Endothelial cell (in vitro differentiated cells): Measurements from ENCODE around the gene DIS3L2. TPM values are rescaled to one million over a fixed set of nuclear protein-coding genes. Genes with fewer than 3 reads are reported as not detected.
A peak's percentile ranks its signal among the peaks of the same experiment; 100 is the strongest.
"Not testable (repeated sequence)": the region's sequence is repeated elsewhere in the genome, so short reads cannot be mapped to it uniquely, and the experiment has no call there.

Experiments used
- DNase-seq: peaks from one replicate; pipeline ENCODE4 v3.0.0; 2021; ENCODE audit warnings: low spot score
- H3K27ac Mint-ChIP-seq: one replicate; pipeline ENCODE4 v1.8.0; 2021; ENCODE audit warnings: mixed read lengths, inconsistent platforms; ENCODE audit not compliant: unreplicated experiment
- H3K27me3 Mint-ChIP-seq: one replicate; pipeline ENCODE4 v1.8.0; 2021; ENCODE audit warnings: mild to moderate bottlenecking, moderate library complexity, mixed read lengths, inconsistent platforms; ENCODE audit not compliant: unreplicated experiment
- H3K36me3 Mint-ChIP-seq: one replicate; pipeline ENCODE4 v1.8.0; 2021; ENCODE audit warnings: mild to moderate bottlenecking, low read depth, mixed read lengths, inconsistent platforms; ENCODE audit not compliant: unreplicated experiment
- H3K4me1 Mint-ChIP-seq: one replicate; pipeline ENCODE4 v1.8.0; 2021; ENCODE audit warnings: mild to moderate bottlenecking, mixed read lengths, inconsistent platforms; ENCODE audit not compliant: unreplicated experiment
- H3K4me3 Mint-ChIP-seq: one replicate; pipeline ENCODE4 v1.8.0; 2021; ENCODE audit warnings: mild to moderate bottlenecking, mixed read lengths, inconsistent platforms; ENCODE audit not compliant: unreplicated experiment
- H3K9me3 Mint-ChIP-seq: one replicate; pipeline ENCODE4 v1.8.0; 2021; ENCODE audit warnings: mixed read lengths, inconsistent platforms; ENCODE audit not compliant: unreplicated experiment
- total RNA-seq: library from RNA; stranded (reverse); fragmentation: NEBNext Ultra II Directional; extraction: Animal tissue kit (Norgen Biotek cat#: 25700); gene quantifications from one replicate; pipeline ENCODE4 v1.2.1, GENCODE V29; 2021; ENCODE audit not compliant: unreplicated experiment
- TF ChIP-seq, protein P1 (sequence below): fragments of 200-600 bp; sonication (generic); IDR thresholded peaks from one replicate; pipeline ENCODE4 v1.5.0; 2021; ENCODE audit warnings: antibody characterized with exemption; ENCODE audit not compliant: unreplicated experiment

The DIS3L2 gene
- total RNA-seq, 1 donor from 2014 or later: 42.1 TPM

DNA sequence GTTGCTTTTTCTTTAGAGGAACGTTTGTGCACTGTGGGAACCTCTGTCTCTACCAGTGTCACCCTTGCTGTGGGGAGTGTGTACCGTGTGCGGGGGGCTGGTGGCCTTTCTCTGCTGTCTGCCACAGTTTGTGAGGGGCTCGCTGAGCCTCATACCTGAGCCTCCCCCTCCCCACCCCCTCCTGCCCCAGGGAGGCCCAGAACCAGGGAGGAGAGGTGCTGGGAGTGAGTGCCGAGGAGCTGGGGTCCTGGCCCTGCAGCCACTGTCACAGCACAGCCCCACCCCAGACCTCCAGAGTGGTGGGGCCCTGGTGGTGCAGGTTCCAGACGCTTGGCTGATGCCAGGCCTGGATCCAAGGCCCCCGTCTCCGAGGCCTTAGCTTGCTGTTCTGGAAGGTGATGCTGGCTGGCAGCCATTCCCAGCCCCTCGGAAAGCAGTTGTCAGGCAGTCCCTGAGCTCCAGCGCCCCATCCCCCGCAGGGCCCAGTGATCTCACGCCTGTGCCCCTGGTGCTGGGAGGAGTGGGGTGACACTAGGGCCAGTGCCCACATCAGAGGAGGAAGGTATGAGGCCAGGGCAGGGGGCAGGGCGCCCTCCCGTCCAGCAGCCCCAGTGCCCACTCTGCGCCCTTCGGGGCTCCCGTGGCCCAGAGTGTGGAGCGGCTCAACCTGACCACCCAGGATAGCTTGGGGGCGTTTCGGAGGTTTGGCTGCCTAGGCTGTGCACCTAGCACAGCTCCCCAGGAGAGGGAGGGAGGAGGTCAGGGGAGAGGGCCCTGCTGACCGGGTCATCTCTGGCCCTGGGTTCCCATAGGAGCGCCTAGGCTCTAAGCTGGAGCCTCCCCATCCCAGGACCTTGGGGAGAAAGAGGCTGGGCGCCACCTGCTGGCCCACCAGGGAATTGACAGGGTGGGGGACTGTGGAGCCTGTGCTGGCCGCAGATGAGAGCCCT, 364.1 kb downstream of the DIS3L2 start:
- H3K27ac Mint-ChIP-seq: no peak overlapping the region
- peaks cover 12% of the 10 kb centered on the region for H3K4me1 Mint-ChIP-seq
- H3K4me3 Mint-ChIP-seq: no peak overlapping the region
- H3K36me3 Mint-ChIP-seq: peaks cover 4% of the 10 kb centered on the region
- TF ChIP-seq, protein P1, sequence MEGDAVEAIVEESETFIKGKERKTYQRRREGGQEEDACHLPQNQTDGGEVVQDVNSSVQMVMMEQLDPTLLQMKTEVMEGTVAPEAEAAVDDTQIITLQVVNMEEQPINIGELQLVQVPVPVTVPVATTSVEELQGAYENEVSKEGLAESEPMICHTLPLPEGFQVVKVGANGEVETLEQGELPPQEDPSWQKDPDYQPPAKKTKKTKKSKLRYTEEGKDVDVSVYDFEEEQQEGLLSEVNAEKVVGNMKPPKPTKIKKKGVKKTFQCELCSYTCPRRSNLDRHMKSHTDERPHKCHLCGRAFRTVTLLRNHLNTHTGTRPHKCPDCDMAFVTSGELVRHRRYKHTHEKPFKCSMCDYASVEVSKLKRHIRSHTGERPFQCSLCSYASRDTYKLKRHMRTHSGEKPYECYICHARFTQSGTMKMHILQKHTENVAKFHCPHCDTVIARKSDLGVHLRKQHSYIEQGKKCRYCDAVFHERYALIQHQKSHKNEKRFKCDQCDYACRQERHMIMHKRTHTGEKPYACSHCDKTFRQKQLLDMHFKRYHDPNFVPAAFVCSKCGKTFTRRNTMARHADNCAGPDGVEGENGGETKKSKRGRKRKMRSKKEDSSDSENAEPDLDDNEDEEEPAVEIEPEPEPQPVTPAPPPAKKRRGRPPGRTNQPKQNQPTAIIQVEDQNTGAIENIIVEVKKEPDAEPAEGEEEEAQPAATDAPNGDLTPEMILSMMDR: peak; percentile 90
- H3K27me3 Mint-ChIP-seq: peaks cover 3% of the 10 kb centered on the region
- H3K9me3 Mint-ChIP-seq: no peaks in the 10 kb centered on the region
- DNase-seq: peak; percentile 89

DNA sequence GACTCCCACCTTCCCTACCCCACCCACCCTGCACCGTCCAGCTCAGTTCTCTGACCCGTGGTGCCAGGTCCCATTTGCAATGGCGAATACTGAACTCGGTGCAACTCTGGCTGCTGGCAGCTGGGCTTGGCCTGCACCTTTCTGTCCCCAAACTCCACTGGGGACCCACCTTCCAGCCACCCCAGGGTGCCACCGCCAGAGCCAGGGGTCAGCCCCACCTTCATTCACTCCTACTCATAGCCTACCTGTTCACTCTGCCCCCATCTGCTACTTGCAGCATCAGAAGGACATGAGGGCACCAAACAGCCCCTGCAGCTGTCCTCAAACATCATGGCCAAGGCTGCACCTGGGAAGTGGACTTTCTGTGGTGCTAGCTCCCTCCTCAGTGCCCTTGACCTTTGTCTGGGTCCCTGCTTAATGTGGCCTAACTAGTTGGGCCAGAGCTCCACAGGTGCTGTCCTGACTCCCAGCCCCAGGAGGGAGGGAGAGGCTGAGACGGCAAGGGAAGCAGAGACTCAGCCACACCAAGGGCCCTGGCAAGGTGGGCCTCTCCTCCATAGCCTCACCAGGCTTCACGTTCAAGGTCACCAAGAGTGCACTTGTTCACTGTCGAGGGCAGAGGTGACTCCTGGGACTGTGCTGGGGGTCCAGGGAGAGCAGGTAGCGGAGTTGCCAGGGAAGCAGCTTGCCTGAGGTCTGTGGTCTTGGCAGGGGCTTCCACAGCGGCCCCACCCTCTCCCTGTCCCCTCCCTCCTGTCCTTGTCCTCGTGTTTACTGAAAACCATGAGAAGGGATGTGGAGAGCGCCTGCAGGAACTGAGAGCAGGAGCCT, 365.0 kb downstream of the DIS3L2 start:
- DNase-seq, H3K27ac Mint-ChIP-seq, H3K27me3 Mint-ChIP-seq, H3K9me3 Mint-ChIP-seq, H3K4me3 Mint-ChIP-seq, H3K36me3 Mint-ChIP-seq: not testable (repeated sequence)
- H3K4me1 Mint-ChIP-seq: peaks cover 12% of the 10 kb centered on the region
- TF ChIP-seq, protein P1: peak; percentile 68

GRCh38 chr2:232327105-232328031, 365.9 kb downstream of the DIS3L2 start:
- Mint-ChIP-seq H3K36me3 (peaks cover 3% of the 10 kb centered on the region), H3K9me3 (no peaks in the 10 kb centered on the region), H3K4me3 (peak overlapping the region; percentile 15), H3K27me3 (peaks cover 2% of the 10 kb centered on the region), H3K27ac (peak overlapping the region; percentile 84), H3K4me1 (peaks cover 11% of the 10 kb centered on the region)
- DNase-seq: peak; percentile 97
- TF ChIP-seq, protein P1: peak; percentile 90

DNA sequence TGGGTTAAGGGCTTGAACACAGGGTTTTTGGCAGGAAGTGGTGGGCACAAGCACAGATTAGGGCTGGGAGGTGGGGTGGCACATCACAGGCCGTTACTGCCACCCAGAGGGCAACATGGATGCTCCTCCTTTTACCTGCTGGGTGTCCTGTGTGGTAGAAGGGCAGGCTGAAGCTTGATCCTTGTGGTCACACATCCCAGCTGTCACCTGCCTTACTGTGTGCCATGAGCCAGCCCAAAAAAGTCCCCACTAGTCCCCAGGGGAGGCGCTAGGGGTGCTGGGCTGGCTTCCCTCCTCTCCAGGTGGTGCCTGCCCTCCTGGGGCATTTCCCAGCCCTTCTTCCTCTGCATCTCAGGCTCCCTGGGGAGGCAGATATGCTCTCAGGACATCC, 366.5 kb downstream of the DIS3L2 start:
- DNase-seq: no peak
- TF ChIP-seq, protein P1: no peak
- H3K36me3 Mint-ChIP-seq: no peaks in the 10 kb centered on the region
- no peak overlapping the region for H3K4me3 Mint-ChIP-seq
- H3K27ac Mint-ChIP-seq: no peak overlapping the region
- no peaks in the 10 kb centered on the region for H3K9me3 Mint-ChIP-seq
- peaks cover 8% of the 10 kb centered on the region for H3K4me1 Mint-ChIP-seq
- peaks cover 2% of the 10 kb centered on the region for H3K27me3 Mint-ChIP-seq
